Hepatocyte (in vitro differentiated cells): ENCODE data around the gene DNAJC5G.
A peak's percentile ranks its signal among the peaks of the same experiment; 100 is the strongest.

Experiments used
- EZH2 ChIP-seq: fragments of 200-600 bp; sonication (generic); IDR thresholded peaks from 2 replicates; pipeline ENCODE4 v1.6.1; 2016; ENCODE audit warnings: antibody characterized with exemption, mild to moderate bottlenecking, borderline replicate concordance
- TF ChIP-seq, protein P1 (sequence below): fragments of 200-600 bp; sonication (generic); IDR thresholded peaks from 2 replicates; pipeline ENCODE4 v1.5.1; 2016; ENCODE audit warnings: antibody characterized with exemption, mild to moderate bottlenecking; ENCODE audit not compliant: poor library complexity

DNA sequence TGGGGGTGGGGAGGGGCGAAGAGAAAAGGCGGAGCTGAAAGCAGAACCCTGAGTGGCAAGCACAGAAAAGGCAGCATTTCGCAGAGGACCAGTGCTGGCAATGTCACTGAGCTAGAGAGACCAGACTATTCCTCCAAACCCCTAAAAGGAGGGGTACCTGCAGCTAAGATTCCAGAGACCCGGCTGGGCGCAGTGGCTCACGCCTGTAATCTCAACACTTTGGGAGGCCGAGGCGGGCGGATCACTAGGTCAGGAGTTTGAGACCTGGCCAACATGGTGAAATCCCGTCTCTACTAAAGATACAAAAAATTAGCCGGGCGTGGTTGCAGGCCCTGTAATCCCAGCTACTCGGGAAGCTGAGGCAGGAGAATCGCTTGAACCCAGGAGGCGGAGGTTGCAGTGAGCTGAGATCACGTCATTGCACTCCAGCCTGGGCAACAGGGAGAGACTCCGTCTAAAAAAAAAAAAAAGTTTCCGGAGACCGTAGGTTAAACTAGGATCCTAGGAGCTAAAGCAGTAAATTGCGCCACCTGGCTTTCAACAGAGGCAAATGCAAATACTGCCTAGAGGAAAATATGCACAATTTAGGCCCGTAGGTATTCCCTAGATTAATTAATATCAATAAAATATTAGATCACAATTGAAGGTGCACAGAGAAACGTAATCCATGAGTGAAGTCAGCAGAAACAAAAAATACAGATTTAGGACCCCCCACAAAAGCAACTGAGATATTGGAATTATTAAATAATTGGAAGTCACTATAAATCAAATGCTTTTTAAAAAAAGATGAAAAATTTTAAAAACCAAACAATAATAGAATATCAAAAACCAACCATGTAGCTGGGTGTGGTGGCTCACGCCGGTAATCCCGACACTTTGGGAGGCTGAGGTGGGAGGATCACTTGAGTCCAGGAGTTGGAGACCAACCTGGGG lies 28.1 kb downstream of the DNAJC5G start:
- TF ChIP-seq, protein P1, sequence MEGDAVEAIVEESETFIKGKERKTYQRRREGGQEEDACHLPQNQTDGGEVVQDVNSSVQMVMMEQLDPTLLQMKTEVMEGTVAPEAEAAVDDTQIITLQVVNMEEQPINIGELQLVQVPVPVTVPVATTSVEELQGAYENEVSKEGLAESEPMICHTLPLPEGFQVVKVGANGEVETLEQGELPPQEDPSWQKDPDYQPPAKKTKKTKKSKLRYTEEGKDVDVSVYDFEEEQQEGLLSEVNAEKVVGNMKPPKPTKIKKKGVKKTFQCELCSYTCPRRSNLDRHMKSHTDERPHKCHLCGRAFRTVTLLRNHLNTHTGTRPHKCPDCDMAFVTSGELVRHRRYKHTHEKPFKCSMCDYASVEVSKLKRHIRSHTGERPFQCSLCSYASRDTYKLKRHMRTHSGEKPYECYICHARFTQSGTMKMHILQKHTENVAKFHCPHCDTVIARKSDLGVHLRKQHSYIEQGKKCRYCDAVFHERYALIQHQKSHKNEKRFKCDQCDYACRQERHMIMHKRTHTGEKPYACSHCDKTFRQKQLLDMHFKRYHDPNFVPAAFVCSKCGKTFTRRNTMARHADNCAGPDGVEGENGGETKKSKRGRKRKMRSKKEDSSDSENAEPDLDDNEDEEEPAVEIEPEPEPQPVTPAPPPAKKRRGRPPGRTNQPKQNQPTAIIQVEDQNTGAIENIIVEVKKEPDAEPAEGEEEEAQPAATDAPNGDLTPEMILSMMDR = peak; percentile 90
- no peak for TF ChIP-seq EZH2
